HG03571 (cell line): ENCODE measurements around the gene PTPRZ1.

Source experiments
- ATAC-seq: cut with Tn5 transposase; IDR thresholded peaks from one replicate; pipeline ENCODE4 v1.9.1; 2021; ENCODE audit not compliant: unreplicated experiment

Gene PTPRZ1

GRCh38 chr7:121953164-121953563, 80.2 kb downstream of the PTPRZ1 start:
- no peak for ATAC-seq

GRCh38 chr7:121953601-121954000, 80.6 kb downstream of the PTPRZ1 start:
- ATAC-seq, result no peak

DNA sequence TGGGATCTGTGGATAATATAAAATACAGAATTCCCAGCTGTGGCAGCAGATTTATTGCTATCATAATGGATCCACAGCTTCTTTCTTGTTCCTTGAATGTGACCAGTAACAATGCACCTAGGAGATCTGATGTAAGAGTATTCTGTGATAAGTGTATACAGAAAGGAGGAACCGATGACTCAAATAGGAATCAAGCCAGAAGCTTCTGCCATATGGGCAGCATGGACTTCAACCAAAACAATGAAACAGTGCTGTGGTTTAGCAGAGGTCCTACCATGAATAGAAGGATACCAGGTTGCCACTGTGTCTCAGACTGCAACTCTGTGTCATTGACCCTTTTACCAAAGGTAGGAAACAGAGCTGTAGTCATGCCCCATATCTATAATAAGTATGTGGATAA, 81.8 kb downstream of the PTPRZ1 start:
- no peak for ATAC-seq

DNA sequence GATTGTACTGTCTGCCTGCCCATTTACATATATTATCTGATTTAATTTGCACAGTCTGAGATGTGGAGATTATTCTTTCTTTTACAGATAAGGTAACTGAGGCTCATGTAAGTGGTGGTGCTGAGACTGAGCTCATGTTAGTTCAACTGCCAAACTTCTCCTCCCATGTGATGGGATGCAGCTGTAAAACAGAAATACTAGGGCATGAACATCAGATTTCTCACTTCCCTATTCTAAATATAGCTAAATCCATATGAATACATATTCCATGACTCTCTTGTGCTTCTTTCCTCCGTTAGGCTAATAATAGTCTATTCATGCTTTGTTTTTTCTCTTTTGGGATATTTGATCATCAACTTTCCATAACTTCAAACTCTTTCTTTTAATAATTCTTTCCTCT, 84.7 kb downstream of the PTPRZ1 start:
- ATAC-seq, result no peak

- ATAC-seq, result no peak
These were observed 87.7 kb downstream of the PTPRZ1 start for GRCh38 chr7:121960678-121961077.

- no peak for ATAC-seq
These were observed 88.3 kb downstream of the PTPRZ1 start for GRCh38 chr7:121961089-121961867.

DNA sequence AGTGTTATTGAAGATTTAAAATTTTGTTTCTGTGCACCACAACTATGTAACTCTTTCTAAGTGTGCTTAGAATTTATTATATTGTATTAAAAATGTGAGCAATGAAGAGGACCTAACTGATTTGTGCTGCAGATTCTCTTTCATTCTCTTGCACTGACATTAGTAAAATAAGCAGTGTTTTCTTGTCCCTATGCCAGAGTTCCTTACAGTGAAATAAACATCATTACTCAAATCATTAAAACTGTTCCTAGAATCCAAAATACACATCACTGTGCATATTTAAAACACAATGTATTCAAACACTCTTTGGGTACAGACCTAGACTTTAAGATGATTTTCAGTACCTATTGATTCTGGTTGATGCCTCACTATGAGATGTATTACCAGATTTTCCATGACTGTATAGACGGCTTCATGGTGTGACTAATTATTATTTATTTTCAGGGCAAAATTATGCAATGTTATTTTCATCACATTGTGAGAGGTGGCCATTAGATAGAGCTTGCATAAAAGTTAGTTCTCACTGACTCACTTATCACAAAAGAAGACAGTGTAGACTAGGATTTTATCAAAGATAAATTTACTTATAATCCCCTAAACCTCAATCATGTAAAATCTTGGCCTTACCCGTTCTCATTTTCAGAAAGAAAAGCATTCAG, 93.4 kb downstream of the PTPRZ1 start:
- no peak for ATAC-seq

DNA sequence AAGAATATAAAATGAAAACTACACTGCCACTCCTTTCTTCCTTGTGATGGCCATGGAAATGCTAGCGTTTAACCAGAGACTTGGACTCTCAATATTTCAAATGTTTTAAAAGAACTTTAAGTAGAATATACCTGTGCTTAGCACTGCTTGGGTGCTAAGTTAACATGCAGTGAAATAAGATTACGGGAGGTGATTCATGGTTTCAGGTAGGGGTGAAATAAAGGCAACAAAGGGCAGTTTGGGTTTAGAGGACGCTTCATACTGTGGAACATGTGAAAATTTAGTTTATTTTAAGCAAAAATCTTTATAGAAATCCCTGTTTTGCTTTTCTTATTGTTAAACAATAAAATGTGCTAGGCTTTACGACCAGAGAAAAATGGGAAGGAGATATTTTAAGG, 94.0 kb downstream of the PTPRZ1 start:
- ATAC-seq, result no peak

DNA sequence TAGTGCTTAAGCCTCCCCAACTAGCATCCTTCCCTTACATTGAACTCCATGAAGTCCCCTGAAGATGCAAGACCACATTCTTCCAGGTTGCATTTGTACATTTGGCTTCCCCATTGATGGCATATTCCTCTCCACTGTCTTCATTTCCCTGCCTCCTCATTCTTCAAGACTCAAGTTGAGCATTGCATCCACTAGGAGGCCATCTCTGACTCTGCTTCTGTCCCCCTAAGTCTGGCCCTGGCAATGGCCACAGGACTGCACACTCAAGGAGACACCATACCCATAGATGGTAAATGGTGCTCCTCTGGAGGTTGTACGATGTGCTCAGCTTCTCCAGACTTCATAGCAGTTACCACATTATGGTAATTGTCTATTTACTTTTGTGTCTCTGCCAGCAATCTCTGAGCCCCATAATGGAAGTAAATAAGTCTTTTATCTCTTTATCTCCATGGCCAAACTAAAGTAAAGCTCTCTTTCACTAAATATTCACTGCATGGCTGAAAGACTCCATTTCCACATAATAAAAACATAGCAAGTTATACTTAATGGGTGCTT, 112.6 kb downstream of the PTPRZ1 start:
- no peak for ATAC-seq

DNA sequence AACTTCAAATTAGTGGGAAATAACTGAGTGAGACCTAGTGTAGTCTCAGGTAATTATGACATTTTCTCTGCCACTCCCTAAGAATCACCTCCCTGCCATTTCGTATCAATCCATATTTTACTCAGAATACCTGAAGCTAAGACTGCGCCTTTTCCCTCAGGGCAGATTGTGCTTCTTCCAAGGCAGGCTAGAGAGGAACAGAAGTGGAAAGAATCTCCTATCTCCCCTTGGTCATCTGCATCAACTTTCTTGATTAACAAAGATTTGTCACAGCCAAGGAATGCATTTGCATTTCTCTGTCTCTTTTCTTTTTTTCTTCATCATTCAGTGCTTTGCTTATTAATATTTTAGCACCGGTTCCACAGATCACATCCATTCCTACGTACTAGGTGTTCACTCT, 119.1 kb downstream of the PTPRZ1 start:
- no peak for ATAC-seq

DNA sequence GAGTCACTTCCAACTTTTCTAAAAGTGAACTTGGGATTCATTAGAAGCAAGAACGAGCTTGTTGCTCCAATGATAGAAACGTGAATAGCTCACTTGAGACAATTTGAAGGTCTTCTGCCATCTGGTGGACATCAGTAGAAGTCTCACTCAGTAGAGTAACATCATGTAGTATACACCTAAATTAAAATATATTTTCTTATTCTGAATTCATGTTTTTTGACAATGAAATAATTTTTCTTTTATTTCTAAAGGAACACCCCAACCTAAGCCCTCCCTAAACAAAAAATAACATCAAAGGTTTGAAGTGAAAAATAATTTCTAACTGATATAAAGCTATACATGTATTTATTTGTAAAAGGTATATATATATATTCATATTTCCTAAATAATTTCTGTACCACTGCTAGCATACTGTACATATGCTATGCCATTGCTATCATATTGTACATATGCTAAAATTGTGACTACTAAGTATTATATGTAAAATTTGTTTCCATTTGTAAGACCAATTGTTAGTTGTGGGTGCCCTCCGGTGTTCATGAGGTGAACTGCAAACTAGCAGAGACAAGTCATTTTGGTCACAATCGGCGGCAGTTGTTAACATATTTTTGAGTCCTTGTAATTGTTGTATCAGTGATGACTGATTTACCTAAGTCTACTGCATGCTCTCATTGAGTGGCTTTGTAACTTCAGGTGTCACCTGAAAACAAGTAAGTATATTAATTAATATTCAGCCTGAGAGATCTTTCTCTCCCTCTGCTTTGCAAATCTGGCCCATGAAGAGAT, 121.9 kb downstream of the PTPRZ1 start:
- ATAC-seq, result peak; percentile 94

DNA sequence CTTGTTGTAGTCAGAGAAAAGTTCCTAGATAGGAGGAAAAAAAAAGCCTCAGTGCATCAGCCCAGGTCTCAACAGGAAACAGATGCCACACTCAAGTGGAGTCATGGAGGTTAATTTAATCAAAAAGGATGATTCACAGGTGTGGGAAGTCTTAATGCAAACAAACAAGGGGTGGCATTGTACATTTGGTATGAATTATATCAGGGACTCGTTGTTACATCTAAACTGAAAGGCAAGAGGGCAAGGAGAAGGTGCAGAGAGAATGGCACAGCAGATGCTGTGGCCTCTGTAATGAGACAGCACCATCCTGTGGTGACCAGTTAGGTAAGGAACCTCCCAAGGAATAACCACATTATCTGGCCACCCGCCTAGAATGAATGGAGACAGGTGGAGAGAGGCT, 133.7 kb downstream of the PTPRZ1 start:
- ATAC-seq, result no peak

- no peak for ATAC-seq
These were observed 137.2 kb downstream of the PTPRZ1 start for GRCh38 chr7:122010116-122010515.

DNA sequence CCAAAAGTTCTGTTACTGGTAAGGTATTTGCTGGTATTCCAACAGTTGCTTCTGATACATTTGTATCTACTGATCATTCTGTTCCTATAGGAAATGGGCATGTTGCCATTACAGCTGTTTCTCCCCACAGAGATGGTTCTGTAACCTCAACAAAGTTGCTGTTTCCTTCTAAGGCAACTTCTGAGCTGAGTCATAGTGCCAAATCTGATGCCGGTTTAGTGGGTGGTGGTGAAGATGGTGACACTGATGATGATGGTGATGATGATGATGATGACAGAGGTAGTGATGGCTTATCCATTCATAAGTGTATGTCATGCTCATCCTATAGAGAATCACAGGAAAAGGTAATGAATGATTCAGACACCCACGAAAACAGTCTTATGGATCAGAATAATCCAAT, 140.1 kb downstream of the PTPRZ1 start:
- ATAC-seq, result no peak

- no peak for ATAC-seq
These were observed 140.7 kb downstream of the PTPRZ1 start for GRCh38 chr7:122013630-122014029.

GRCh38 chr7:122014697-122015096, 141.7 kb downstream of the PTPRZ1 start:
- ATAC-seq, result no peak

DNA sequence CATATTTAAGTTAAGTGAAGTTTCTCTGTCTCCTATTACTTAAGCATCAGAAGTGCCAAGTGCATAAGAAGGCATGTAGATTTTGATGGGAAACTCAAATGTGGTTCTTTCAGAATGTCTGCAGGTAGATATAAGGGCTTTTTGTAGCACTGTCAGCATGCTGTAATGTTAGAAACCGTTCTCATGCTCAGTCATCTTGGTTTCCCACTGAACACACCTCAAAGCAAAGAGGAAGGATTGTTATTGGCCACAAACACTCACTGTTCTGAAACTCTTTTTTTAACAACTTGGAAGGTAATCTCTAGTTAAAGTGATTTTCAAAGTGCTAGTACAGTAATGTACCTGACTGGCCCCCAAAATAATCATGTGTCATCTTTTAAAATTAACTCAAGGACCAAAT, 145.1 kb downstream of the PTPRZ1 start:
- ATAC-seq, result no peak

DNA sequence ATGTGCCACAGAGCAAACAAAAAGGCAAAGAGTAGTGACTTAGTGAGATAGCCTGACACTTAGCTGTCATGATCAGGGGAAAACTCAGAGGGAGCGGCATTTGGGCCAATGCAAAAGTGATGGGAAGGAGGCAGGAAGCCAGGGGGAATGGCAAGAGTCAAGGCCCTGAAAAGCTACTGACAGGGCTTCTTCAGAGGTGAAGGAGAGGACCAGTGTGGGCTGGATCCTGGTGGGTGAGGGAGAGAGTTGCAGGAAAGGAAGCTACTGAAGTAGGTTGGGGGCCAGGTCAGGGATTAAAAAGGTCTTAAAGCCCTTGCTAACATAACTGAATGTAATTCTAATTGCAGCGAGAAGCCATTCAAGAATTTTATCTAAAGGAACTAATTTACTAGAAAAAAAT, 154.1 kb downstream of the PTPRZ1 start:
- ATAC-seq, result no peak

DNA sequence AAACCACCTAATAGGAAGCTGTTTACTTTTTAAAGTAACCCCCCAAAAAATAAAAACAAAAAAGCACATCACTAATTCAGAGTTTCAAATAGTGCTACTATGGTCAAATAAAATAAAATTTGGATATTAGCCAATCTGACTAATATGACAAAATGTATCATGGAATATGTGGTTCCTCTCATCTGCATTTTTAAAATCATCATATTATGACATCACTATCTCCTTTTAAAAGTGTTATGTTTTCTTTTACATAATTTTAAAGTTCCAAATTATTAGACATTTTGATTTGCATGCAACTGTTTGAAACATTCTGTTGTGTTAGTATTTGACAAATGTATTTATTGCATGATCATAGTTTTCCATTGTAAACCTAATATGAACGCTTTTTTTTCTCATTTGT, 160.7 kb downstream of the PTPRZ1 start:
- no peak for ATAC-seq

GRCh38 chr7:122035876-122036275, 162.9 kb downstream of the PTPRZ1 start:
- no peak for ATAC-seq

- no peak for ATAC-seq
These were observed 165.2 kb downstream of the PTPRZ1 start for GRCh38 chr7:122038134-122038533.

DNA sequence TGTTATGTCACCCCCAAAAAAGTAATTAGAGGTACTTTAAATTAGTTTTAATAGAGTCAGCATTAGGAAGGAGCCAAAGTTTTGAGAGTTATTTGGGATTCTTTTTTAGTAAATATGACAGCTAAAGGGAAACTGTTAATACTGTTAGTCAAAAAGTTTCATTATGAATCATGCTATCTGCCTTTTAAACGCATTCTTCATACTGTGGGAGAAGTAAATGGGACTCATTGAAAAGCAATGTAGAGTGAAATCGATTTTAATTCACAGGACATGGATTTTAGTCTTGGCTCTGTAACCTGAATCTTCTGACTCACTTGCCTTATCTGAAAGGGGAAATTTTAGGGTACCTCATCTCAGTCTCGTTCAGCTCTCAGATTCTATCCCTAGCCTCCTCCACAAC, 165.9 kb downstream of the PTPRZ1 start:
- no peak for ATAC-seq
